Mucosa of stomach (tissue), 1 donor: ENCODE data around the gene ZNF554.

Experiments used
- H3K27me3 ChIP-seq: one replicate; pipeline ENCODE4 v1.7.0; 2013; ENCODE audit warnings: mild to moderate bottlenecking, low read length; ENCODE audit not compliant: control insufficient read depth, insufficient read depth
- H3K36me3 ChIP-seq: one replicate; pipeline ENCODE4 v1.7.0; 2013; ENCODE audit warnings: low read length; ENCODE audit not compliant: control insufficient read depth, insufficient read depth
- H3K4me1 ChIP-seq: one replicate; pipeline ENCODE4 v1.7.0; 2013; ENCODE audit warnings: mild to moderate bottlenecking, low read length; ENCODE audit not compliant: control insufficient read depth, insufficient read depth
- H3K4me3 ChIP-seq: one replicate; pipeline ENCODE4 v1.7.0; 2013; ENCODE audit warnings: low read length
- H3K9ac ChIP-seq: one replicate; pipeline ENCODE4 v1.7.0; 2013; ENCODE audit warnings: mild to moderate bottlenecking, low read length, moderate library complexity
- H3K9me3 ChIP-seq: one replicate; pipeline ENCODE4 v1.7.0; 2013; ENCODE audit warnings: mild to moderate bottlenecking, low read length, moderate library complexity; ENCODE audit not compliant: control insufficient read depth
- donor health status: Pancreatic carcinoma.

The ZNF554 gene

DNA sequence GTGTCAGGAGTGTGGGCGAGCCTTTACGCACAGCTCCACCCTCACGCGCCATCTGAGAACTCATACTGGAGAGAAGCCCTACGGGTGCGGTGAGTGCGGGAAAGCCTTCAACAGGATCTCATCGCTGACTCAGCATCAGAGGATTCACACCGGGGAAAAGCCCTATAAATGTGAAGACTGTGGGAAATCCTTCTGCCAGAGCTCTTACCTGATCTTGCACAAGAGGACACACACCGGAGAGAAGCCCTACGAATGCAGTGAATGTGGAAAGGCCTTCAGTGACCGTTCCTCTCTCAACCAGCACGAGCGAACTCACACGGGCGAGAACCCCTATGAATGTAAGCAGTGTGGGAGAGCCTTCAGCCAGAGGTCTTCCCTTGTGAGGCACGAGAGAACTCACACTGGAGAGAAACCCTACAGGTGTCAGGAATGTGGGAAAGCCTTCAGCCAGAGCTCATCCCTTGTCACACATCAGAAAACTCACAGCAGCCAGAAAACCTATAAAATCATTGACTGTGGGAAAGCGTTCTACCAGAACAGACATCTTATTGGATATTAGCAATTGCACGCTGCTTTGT, 14.7 kb downstream of the ZNF554 start:
- H3K9me3 ChIP-seq: peaks cover 31% of the 10 kb centered on the region
- H3K36me3 ChIP-seq: no peaks in the 10 kb centered on the region
- H3K27me3 ChIP-seq: no peaks in the 10 kb centered on the region
- H3K4me1 ChIP-seq: no peaks in the 10 kb centered on the region
- no peak overlapping the region for H3K9ac ChIP-seq
- no peak overlapping the region for H3K4me3 ChIP-seq

DNA sequence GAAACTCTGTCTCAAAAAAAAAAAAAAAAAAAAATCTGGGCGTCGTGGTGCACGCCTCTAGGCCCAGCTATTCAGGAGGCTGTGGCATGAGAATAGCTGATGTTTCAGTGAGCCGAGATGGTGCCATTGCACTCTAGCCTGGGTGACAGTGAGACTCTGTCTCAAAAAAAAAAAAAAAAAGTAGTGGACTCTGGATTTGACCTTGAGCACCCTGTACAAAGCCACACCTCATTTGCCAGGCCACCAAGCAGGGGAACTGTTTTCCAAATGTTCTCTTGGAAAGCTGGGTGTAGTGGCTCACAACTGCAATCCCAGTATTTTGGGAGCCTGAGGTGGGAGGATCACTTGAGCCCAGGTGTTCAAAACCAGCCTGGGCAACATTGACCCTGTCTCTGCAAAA, 17.8 kb downstream of the ZNF554 start:
- Histone ChIP-seq H3K27me3 (no peaks in the 10 kb centered on the region), H3K36me3 (no peaks in the 10 kb centered on the region), H3K4me3 (no peak overlapping the region), H3K9me3 (peaks cover 31% of the 10 kb centered on the region), H3K9ac (no peak overlapping the region), H3K4me1 (peaks cover 5% of the 10 kb centered on the region)

DNA sequence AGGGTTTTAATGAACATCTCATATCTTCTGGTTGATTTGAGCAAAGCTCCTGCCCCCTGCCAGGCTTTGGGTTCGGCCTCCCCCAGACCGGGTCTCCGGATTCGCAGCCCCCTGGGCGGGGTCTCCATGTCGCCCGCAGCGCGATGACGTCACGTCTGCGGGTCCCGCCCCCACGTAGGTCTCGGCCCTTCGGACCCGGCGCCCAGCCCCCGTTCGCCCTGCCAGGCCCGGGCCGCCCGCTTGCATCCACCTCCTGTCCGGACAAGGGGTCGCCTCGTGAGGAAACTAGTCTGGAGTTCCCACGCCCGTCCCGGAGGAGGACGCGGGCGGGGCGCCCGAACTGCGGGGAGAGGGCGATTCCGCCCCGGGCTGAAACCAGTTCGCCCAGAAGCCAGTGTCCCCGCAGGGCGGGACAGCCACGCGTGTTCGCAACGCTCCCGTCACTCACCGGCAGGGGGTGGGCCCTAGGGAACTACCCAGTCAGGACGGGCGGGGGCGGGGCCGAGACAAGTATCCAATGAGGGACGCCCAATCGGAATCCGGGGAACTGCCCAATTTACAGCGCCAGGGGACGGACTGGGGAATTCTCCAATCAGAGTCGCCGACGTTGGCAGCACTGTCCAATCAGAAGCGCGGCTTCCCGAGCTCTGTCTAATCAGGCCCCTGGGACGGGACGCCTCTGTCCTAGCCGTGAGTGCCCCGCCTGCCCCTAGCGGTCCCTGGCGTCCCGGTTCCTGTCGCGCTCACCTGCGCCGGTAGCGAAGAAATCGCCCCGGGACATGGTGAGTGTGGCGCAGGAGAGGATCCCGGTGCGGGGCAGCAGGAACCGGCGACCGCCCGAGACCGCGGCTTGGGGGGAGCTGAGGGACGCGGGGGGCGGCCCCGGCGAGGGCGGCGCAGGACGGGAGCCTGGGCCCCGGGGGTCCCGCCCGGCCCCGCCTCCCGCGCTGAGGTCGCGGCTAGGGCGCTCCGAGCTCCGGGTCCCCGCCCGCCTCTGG, 21.4 kb downstream of the ZNF554 start, which contains the start of gene ZNF555:
TSS of gene ZNF555 (plus strand) at position 682 of the 998 bp plus-strand sequence. CDS start at position 780, 98 bp downstream.
- Histone ChIP-seq H3K4me3 (peak within 1 kb of the TSS; percentile 32), H3K36me3 (no peaks in the 10 kb centered on the region), H3K9ac (peak within 1 kb of the TSS; percentile 82), H3K4me1 (peaks cover 10% of the 10 kb centered on the region), H3K9me3 (peaks cover 6% of the 10 kb centered on the region), H3K27me3 (no peaks in the 10 kb centered on the region)

DNA sequence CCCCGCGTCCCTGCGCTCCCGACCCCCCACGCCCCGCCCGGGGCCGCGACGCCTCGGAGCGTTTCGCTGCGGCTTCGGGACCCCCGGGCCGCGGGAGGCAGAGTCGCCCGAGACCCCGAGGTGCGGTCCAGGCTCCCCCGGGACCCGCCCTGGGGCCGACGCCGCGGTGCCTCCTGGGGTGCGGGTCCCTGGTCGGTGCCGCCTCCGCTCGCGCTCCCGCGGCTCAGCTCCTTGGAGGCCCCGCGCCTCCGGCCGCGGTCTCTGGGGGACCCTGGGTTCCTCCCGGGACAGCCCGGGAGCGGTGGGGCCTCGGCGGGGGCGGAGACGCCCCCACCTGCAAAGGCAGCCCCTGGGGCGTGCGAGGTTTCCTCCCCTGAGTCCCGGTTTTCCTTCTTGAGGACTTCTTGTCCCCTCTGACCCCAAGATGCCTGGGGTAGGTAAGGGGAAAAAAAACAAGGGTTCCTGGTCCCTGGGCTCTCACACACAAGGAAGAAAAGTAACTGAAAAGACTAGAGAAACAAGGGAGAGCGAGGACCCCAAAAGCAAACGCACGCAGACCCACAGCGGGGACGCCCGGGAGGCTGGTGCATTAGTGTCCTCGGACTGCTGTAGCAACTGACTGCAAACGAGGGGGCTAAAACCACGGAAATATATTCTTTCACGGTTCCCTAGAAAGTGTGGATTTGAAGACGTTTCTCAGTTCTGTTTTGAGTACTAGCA, 22.3 kb downstream of the ZNF554 start:
- Histone ChIP-seq H3K9ac (peak overlapping the region; percentile 82), H3K4me3 (peak overlapping the region; percentile 14), H3K9me3 (no peaks in the 10 kb centered on the region), H3K36me3 (no peaks in the 10 kb centered on the region), H3K27me3 (no peaks in the 10 kb centered on the region), H3K4me1 (peaks cover 10% of the 10 kb centered on the region)

DNA sequence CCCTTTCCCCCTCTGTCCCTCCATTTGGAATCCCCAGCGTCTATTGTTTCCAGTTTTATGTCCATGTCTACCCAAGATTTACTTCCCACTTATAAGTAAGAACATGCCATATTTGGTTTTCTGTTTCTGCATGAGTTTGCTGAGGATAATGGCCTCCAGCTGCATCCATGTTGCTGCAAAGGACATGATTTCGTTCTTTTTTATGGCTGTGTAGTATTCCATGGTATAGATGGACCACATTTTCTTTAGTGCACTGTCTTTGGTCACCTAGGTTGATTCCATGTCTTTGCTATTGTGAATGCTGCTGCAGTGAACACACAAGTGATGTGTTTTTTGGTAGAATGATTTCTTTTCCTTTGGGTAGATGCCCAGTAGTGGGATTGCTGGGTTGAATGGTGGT, 25.4 kb downstream of the ZNF554 start:
- peaks cover 10% of the 10 kb centered on the region for H3K4me1 ChIP-seq
- H3K9me3 ChIP-seq: no peaks in the 10 kb centered on the region
- no peaks in the 10 kb centered on the region for H3K36me3 ChIP-seq
- H3K4me3 ChIP-seq: no peak overlapping the region
- no peak overlapping the region for H3K9ac ChIP-seq
- H3K27me3 ChIP-seq: no peaks in the 10 kb centered on the region

DNA sequence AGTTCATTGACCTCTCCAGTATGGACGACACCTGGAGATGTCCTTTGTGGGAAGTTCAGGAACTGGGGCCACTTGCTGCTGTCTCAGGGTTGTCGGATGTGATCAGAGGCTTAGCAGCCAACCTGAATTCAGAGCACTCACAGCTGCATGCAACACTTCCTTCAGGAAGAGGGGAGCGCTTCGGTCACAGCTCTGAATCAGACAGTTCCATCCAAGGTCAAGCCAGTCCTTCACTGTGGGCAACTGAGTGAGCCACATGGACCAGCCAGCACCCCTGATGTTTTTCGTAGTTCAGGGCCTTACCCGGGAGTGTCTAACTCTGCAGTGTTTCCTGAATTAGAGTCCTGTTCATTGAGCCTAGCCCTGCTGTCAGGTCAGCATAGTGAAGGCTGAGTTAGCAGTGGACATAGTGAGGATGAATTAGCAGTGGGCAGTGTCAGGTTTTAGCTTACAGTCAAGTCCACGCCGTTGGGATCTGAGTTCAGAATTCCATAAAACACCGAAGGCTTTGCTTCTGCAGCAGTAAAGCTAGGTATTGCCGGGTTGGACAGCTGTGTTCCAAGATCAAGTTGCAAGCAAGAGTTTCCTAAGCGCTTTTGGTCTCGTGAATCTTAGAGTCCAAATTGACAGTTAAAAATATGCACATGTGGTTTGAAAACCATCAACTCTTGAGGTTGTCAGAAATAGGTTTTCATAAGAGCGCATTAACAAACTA, 26.7 kb downstream of the ZNF554 start:
- H3K9ac ChIP-seq: no peak overlapping the region
- no peaks in the 10 kb centered on the region for H3K36me3 ChIP-seq
- no peak overlapping the region for H3K4me3 ChIP-seq
- H3K27me3 ChIP-seq: no peaks in the 10 kb centered on the region
- H3K4me1 ChIP-seq: peaks cover 10% of the 10 kb centered on the region
- H3K9me3 ChIP-seq: no peaks in the 10 kb centered on the region

DNA sequence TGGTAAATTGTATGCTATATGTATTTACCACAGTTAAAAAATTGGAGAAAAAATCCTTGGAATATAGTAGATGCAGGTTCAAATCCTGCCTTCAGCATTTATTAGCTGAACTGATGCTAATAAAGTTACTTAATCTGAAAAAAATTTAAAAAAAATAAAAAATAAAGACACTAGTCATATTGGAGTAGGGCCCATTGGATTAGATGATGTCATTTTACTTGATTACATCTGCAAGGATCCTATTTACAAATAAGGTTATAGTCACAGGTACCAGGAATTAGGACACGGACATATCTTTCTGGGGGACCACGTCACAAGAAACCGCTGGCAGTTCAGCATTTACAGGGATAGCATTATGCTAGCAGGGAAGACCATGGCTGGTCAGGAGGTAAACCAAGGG, 27.8 kb downstream of the ZNF554 start:
- H3K36me3 ChIP-seq: peaks cover 2% of the 10 kb centered on the region
- H3K9ac ChIP-seq: no peak overlapping the region
- no peak overlapping the region for H3K4me3 ChIP-seq
- H3K27me3 ChIP-seq: no peaks in the 10 kb centered on the region
- H3K4me1 ChIP-seq: peaks cover 4% of the 10 kb centered on the region
- H3K9me3 ChIP-seq: no peaks in the 10 kb centered on the region

DNA sequence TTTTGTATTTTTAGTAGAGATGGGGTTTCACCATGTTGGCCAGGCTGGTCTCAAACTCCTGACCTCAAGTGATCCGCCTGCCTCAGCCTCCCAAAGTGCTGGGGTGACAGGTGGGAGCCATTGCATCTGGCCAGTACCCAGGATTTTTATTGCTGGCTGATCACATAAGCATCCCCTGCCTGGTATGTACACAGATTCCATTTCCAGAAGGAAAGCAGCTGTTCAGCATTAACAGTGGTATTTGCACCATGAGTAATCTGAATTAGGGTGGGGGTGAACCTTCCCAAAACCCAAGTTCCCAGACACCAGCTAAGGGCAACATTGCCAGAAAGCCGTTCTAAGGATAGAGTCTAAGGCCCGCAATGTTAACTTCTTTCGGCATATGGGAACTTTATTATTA, 28.9 kb downstream of the ZNF554 start:
- Histone ChIP-seq H3K27me3 (no peaks in the 10 kb centered on the region), H3K9ac (no peak overlapping the region), H3K4me3 (no peak overlapping the region), H3K4me1 (no peaks in the 10 kb centered on the region), H3K36me3 (peaks cover 13% of the 10 kb centered on the region), H3K9me3 (peaks cover 9% of the 10 kb centered on the region)

DNA sequence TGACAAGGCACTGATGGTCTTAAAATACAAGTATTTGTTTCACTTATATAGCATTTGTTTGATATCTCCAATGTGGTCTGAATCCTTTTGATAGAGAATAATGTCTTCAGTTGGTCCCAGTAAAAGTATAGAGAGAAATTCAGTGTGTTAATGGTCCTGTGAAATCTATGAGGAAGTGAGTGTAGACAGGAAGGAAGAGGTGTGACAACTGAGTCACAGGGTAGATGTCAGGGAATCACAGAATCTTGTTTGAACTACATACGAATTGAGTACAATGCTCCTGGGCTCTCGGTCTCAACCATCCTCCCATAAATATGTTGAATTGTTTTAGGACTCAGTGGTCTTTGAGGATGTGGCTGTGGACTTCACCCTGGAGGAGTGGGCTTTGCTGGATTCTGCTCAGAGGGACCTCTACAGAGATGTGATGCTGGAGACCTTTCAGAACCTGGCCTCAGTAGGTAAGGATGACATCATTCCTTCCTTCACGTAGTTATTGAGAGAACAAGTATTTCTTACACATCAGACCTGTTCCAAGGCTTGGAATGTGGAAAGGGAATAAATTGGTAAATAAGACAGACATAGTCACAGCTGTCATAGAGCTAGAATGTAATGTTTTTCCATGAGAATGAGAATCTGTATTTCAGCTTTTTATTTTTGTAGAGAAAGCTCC, 30.7 kb downstream of the ZNF554 start:
- Histone ChIP-seq H3K9ac (no peak overlapping the region), H3K9me3 (peaks cover 9% of the 10 kb centered on the region), H3K4me3 (no peak overlapping the region), H3K36me3 (peaks cover 13% of the 10 kb centered on the region), H3K27me3 (no peaks in the 10 kb centered on the region), H3K4me1 (no peaks in the 10 kb centered on the region)

DNA sequence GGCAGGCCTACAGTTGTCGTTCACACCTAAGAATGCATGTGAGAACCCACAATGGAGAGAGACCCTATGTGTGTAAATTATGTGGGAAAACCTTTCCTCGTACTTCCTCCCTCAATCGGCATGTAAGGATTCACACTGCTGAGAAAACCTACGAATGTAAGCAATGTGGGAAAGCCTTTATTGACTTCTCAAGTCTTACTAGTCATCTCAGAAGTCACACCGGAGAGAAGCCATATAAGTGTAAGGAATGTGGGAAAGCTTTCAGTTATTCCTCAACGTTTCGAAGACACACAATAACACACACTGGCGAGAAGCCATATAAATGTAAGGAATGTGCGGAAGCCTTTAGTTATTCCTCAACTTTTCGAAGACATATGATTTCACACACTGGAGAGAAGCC, 32.9 kb downstream of the ZNF554 start:
- Histone ChIP-seq H3K36me3 (peaks cover 13% of the 10 kb centered on the region), H3K9ac (no peak overlapping the region), H3K4me3 (no peak overlapping the region), H3K9me3 (peaks cover 9% of the 10 kb centered on the region), H3K27me3 (no peaks in the 10 kb centered on the region), H3K4me1 (no peaks in the 10 kb centered on the region)

DNA sequence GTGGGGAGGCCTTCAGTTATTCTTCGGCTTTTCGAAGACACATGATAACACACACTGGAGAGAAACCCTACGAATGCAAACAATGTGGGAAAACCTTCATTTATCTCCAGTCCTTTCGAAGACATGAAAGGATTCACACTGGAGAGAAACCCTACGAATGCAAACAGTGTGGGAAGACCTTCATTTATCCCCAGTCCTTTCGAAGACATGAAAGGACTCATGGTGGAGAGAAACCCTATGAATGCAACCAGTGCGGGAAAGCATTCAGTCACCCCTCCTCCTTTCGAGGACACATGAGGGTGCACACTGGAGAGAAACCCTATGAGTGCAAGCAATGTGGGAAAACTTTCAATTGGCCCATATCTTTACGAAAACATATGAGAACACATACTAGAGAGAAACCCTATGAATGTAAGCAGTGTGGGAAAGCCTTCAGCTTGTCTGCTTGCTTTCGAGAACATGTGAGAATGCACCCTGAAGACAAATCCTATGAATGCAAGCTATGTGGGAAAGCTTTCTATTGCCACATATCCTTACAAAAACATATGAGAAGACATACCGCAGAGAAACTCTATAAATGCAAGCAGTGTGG, 33.4 kb downstream of the ZNF554 start:
- Histone ChIP-seq H3K9ac (no peak overlapping the region), H3K9me3 (peaks cover 9% of the 10 kb centered on the region), H3K4me1 (no peaks in the 10 kb centered on the region), H3K4me3 (no peak overlapping the region), H3K36me3 (peaks cover 13% of the 10 kb centered on the region), H3K27me3 (no peaks in the 10 kb centered on the region)
